Measurements from ENCODE around the gene RPS24.

Gene RPS24

GRCh38 chr10:78042752-78043104 is 9.1 kb downstream of the RPS24 start:
- H3K27me3 Mint-ChIP-seq (ENCODE audit: low read depth), result no peaks in the 10 kb centered on the region
- H3K4me1 Mint-ChIP-seq, result peaks cover 68% of the 10 kb centered on the region
- TF ChIP-seq CTCF (IDR thresholded peaks at IDR 0.05; ENCODE audit: unreplicated experiment in 3 of 3), result no peak
- peaks cover 45% of the 10 kb centered on the region for H3K36me3 Mint-ChIP-seq (ENCODE audit: low read depth)
- no peak overlapping the region for H3K4me3 Mint-ChIP-seq
- peak overlapping the region; percentile 38 to 51 (median 41) for H3K27ac Mint-ChIP-seq
- no peaks in the 10 kb centered on the region for H3K9me3 Mint-ChIP-seq

GRCh38 chr10:78044179-78044578 is 10.5 kb downstream of the RPS24 start:
- peaks cover 36% of the 10 kb centered on the region for H3K36me3 Mint-ChIP-seq (ENCODE audit: low read depth)
- no peaks in the 10 kb centered on the region for H3K9me3 Mint-ChIP-seq
- no peak overlapping the region for H3K4me3 Mint-ChIP-seq
- no peak for TF ChIP-seq CTCF (IDR thresholded peaks at IDR 0.05; ENCODE audit: unreplicated experiment in 3 of 3)
- H3K27me3 Mint-ChIP-seq (ENCODE audit: low read depth), result no peaks in the 10 kb centered on the region
- H3K27ac Mint-ChIP-seq, result peak overlapping the region in 2 of 3 experiments; percentile 41 to 56
- peaks cover 66% of the 10 kb centered on the region for H3K4me1 Mint-ChIP-seq

GRCh38 chr10:78044699-78045098 is 11.0 kb downstream of the RPS24 start:
- TF ChIP-seq CTCF (IDR thresholded peaks at IDR 0.05; ENCODE audit: unreplicated experiment in 3 of 3), result no peak

GRCh38 chr10:78045237-78045636 is 11.6 kb downstream of the RPS24 start:
- Mint-ChIP-seq H3K27ac (no peak overlapping the region), H3K36me3 (ENCODE audit: low read depth) (peaks cover 27% of the 10 kb centered on the region), H3K27me3 (ENCODE audit: low read depth) (peaks cover 3% of the 10 kb centered on the region), H3K9me3 (no peaks in the 10 kb centered on the region), H3K4me1 (peaks cover 58% of the 10 kb centered on the region), H3K4me3 (no peak overlapping the region)
- no peak for TF ChIP-seq CTCF (IDR thresholded peaks at IDR 0.05; ENCODE audit: unreplicated experiment in 3 of 3)

More at GRCh38 chr10:78044699-78045098, 11.0 kb downstream of the RPS24 start:
- peak overlapping the region in 2 of 3 experiments; percentile 29 to 44 for H3K27ac Mint-ChIP-seq
- H3K4me1 Mint-ChIP-seq, result peaks cover 62% of the 10 kb centered on the region
- H3K36me3 Mint-ChIP-seq (ENCODE audit: low read depth), result peaks cover 31% of the 10 kb centered on the region
- H3K9me3 Mint-ChIP-seq, result no peaks in the 10 kb centered on the region
- peaks cover 3% of the 10 kb centered on the region for H3K27me3 Mint-ChIP-seq (ENCODE audit: low read depth)
- H3K4me3 Mint-ChIP-seq, result no peak overlapping the region

GRCh38 chr10:78045856-78046255 is 12.2 kb downstream of the RPS24 start:
- H3K9me3 Mint-ChIP-seq, result no peaks in the 10 kb centered on the region
- no peak for TF ChIP-seq CTCF (IDR thresholded peaks at IDR 0.05; ENCODE audit: unreplicated experiment in 3 of 3)
- peaks cover 3% of the 10 kb centered on the region for H3K27me3 Mint-ChIP-seq (ENCODE audit: low read depth)
- H3K4me1 Mint-ChIP-seq, result peaks cover 54% of the 10 kb centered on the region
- no peak overlapping the region for H3K4me3 Mint-ChIP-seq
- peaks cover 22% of the 10 kb centered on the region for H3K36me3 Mint-ChIP-seq (ENCODE audit: low read depth)
- H3K27ac Mint-ChIP-seq, result no peak overlapping the region

GRCh38 chr10:78046711-78047269 is 13.1 kb downstream of the RPS24 start:
- Mint-ChIP-seq H3K9me3 (no peaks in the 10 kb centered on the region), H3K36me3 (ENCODE audit: low read depth) (peaks cover 13% of the 10 kb centered on the region), H3K4me1 (peaks cover 45% of the 10 kb centered on the region), H3K27me3 (ENCODE audit: low read depth) (peaks cover 3% of the 10 kb centered on the region), H3K27ac (peak overlapping the region in 1 of 3 experiments; percentile 46), H3K4me3 (no peak overlapping the region)
- no peak for TF ChIP-seq CTCF (IDR thresholded peaks at IDR 0.05; ENCODE audit: unreplicated experiment in 3 of 3)

Data from nephron (organoid).